Activated naive CD8-positive, alpha-beta T cell treated with anti-CD3 and anti-CD28 coated beads, Interleukin-2, amount 50 U/mL, for 24 hours (primary cell): ENCODE data around the gene CDH16.
"Not testable (repeated sequence)": the region's sequence is repeated elsewhere in the genome, so short reads cannot be mapped to it uniquely, and the experiment has no call there.

Experiments used
- ATAC-seq: fragments of 150-1000 bp; cut with Tn5 transposase; one replicate; pipeline ENCODE4 v1.10.0; 2021
- DNase-seq: peaks from one replicate; pipeline ENCODE4 v3.0.0; 2021
- H3K27ac Mint-ChIP-seq: one replicate; pipeline ENCODE4 v1.8.0; 2021; ENCODE audit warnings: mild to moderate bottlenecking, mixed read lengths
- H3K27me3 Mint-ChIP-seq: one replicate; pipeline ENCODE4 v1.8.0; 2021; ENCODE audit warnings: mixed read lengths
- H3K36me3 Mint-ChIP-seq: one replicate; pipeline ENCODE4 v1.8.0; 2021; ENCODE audit warnings: low read depth, mixed read lengths
- H3K4me1 Mint-ChIP-seq: one replicate; pipeline ENCODE4 v1.8.0; 2021; ENCODE audit warnings: mixed read lengths
- H3K4me3 Mint-ChIP-seq: one replicate; pipeline ENCODE4 v1.8.0; 2021; ENCODE audit warnings: mild to moderate bottlenecking, moderate library complexity, mixed read lengths
- H3K9me3 Mint-ChIP-seq: one replicate; pipeline ENCODE4 v1.8.0; 2021; ENCODE audit warnings: mixed read lengths

Gene CDH16

DNA sequence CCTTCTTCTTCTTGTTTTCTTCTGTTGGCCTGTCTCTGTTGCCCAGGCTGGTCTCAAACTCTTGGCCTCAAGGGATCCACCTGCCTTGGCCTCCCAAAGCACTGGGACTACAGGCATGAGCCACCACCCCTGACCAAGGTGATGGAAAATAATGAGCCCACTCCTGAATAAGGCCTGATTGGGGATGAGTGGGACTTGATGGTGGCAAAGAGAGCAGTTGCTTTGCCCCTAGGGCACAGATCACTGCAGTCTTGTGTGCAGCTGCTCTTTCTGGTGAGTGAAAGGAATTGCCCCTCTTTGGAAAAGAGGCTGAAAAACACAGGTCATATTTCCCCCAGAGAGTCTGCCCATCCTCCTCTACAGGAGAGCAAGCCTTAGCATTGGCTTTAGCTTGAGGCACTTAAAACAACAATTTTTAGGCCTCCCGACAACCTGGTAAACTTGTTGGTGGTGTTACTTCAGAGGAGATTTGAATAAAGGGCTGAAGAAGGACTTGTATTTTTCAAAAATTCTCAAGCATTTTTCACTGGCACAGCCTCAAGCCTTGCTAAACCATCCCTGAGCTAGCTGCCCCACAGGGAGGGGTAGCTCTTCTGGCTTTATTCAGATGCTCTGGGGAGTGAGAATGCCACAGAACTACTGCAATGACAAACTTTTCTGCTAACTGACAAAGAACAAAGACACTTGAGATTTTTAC lies 44.5 kb downstream of the CDH16 start:
- Mint-ChIP-seq H3K27ac (peak overlapping the region; percentile 88), H3K27me3 (peaks cover 2% of the 10 kb centered on the region), H3K9me3 (peaks cover 10% of the 10 kb centered on the region), H3K36me3 (peaks cover 10% of the 10 kb centered on the region), H3K4me3 (peak overlapping the region; percentile 30), H3K4me1 (peaks cover 62% of the 10 kb centered on the region)
- ATAC-seq = peak; percentile 14
- peak; percentile 27 for DNase-seq

- no peak for ATAC-seq
- H3K4me3 Mint-ChIP-seq = peak overlapping the region; percentile 81
Measured at GRCh38 chr16:66873685-66874055, 45.0 kb downstream of the CDH16 start.

DNA sequence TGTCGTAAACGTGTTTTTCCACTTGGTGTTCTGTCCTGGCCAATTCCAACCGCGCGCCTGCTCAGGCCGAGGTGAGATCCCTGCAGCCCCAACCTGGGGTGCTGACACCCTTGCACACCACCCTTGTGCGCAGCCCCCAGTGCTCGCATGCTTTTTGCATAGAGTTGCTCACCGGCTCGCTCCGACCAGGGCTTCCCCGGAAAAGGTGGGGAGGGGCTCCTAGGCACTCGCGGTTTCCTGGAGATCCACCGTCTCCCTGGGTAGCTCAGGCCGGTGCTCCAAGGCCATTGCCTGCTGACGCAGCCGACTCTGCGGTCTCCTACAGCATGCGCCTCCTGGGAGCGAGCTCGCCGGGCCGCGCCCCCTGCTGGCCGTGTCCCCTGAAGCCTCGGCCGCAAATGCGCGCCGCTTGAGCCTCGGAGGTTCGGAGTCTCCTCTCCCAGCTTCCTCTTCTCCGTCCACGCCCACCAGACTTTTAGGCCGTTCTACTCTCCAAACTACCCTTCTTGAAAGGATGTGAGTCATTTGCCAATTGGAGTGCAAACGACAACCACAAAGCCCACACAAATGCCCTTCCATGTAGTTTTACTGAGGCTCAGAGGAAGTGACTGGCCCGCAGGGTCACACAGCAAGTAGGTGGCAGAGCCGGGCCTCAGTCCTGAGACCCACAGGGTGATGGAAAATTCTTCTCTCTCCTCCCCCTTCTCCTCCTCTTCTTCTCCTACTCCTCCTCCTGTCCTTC lies 45.6 kb downstream of the CDH16 start:
- H3K4me3 Mint-ChIP-seq = peak overlapping the region; percentile 81
- H3K4me1 Mint-ChIP-seq = peaks cover 54% of the 10 kb centered on the region
- H3K9me3 Mint-ChIP-seq = peaks cover 10% of the 10 kb centered on the region
- DNase-seq (peak; percentile 97), ATAC-seq (peak; percentile 87)
- H3K27me3 Mint-ChIP-seq = peaks cover 2% of the 10 kb centered on the region
- peaks cover 8% of the 10 kb centered on the region for H3K36me3 Mint-ChIP-seq
- peak overlapping the region; percentile 85 for H3K27ac Mint-ChIP-seq

More at GRCh38 chr16:66873685-66874055, 45.0 kb downstream of the CDH16 start:
- peak overlapping the region; percentile 88 for H3K27ac Mint-ChIP-seq
- peaks cover 60% of the 10 kb centered on the region for H3K4me1 Mint-ChIP-seq
- H3K27me3 Mint-ChIP-seq = peaks cover 2% of the 10 kb centered on the region
- no peak for DNase-seq
- peaks cover 10% of the 10 kb centered on the region for H3K9me3 Mint-ChIP-seq
- peaks cover 10% of the 10 kb centered on the region for H3K36me3 Mint-ChIP-seq

DNA sequence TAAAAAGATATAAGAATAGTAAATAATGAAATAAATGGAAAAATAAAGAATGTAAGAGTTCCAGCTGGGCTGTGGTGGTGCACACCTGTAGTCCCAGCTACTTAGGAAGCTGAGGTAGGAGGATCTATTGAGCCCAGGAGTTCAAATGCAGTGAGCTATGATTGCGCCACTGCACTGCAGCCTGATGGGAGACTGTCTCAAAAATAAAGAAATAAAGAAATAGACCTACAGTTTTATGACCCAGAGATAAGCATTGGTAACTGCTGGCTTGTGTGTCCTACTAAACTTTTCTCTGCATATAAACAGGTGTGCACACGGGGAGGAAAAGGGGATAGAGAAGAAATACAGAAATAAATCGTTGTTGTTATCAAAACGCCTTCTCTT lies 46.1 kb downstream of the CDH16 start:
- DNase-seq (no peak), ATAC-seq (no peak)
- Mint-ChIP-seq H3K27ac (peak overlapping the region; percentile 85), H3K27me3 (peaks cover 4% of the 10 kb centered on the region), H3K9me3 (peaks cover 10% of the 10 kb centered on the region), H3K4me3 (peak overlapping the region; percentile 81), H3K4me1 (peaks cover 50% of the 10 kb centered on the region), H3K36me3 (peaks cover 5% of the 10 kb centered on the region)

DNA sequence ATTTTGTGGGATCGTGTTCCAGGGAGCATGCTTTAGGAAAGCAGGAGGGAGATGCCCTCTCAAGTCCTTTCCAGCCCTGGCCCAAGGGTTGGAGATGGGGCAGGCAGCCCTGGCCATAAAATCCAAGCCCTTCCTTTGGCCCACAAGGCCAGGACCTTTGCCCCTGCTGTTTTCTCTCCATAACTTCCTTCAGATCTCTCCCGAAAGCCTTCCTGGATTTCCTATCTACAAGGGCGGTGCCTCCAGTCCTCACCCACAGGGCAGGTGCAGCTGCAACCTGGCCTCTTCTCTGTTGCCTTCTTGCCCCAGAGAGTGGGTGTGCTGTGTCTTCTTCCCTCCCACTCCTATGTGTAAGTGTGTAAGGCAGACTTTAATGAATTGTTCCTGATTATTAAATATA lies 46.8 kb downstream of the CDH16 start:
- peak overlapping the region; percentile 17 for H3K4me3 Mint-ChIP-seq
- H3K4me1 Mint-ChIP-seq = peaks cover 47% of the 10 kb centered on the region
- ATAC-seq (no peak), DNase-seq (no peak)
- H3K27me3 Mint-ChIP-seq = peaks cover 4% of the 10 kb centered on the region
- no peak overlapping the region for H3K27ac Mint-ChIP-seq
- peaks cover 10% of the 10 kb centered on the region for H3K9me3 Mint-ChIP-seq
- H3K36me3 Mint-ChIP-seq = peaks cover 5% of the 10 kb centered on the region

GRCh38 chr16:66871363-66871762 lies 47.3 kb downstream of the CDH16 start:
- not testable (repeated sequence) for H3K27me3 Mint-ChIP-seq, DNase-seq

DNA sequence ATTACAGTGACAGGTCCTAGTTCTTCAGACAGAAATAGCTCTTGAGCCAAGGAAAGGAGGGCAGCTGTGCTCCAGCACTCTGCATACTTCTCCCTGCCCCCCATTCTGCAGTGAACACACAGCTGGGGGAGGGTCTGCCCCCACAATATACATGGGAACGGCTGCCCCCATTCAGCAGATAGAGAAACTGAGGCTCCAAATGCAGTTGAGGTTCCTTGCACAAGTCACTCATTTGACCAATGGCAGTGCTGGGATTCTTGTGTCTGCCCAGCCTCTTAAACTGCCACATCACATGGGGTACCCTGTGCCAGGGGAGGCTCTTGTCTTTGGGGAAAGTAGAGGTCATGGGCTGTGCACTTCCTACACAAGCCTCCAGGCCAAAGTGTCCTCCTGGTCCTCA lies 49.3 kb downstream of the CDH16 start:
- Mint-ChIP-seq H3K9me3 (no peaks in the 10 kb centered on the region), H3K4me1 (peaks cover 25% of the 10 kb centered on the region), H3K4me3 (no peak overlapping the region), H3K27me3 (peaks cover 4% of the 10 kb centered on the region), H3K36me3 (no peaks in the 10 kb centered on the region), H3K27ac (no peak overlapping the region)
- ATAC-seq (no peak), DNase-seq (no peak)

More at GRCh38 chr16:66871363-66871762, 47.3 kb downstream of the CDH16 start:
- not testable (repeated sequence) for H3K27ac Mint-ChIP-seq, H3K36me3 Mint-ChIP-seq, H3K9me3 Mint-ChIP-seq, H3K4me3 Mint-ChIP-seq, ATAC-seq
- peaks cover 43% of the 10 kb centered on the region for H3K4me1 Mint-ChIP-seq

- Mint-ChIP-seq H3K36me3 (no peaks in the 10 kb centered on the region), H3K4me1 (peaks cover 1% of the 10 kb centered on the region), H3K27me3 (peaks cover 2% of the 10 kb centered on the region), H3K4me3 (no peak overlapping the region), H3K9me3 (no peaks in the 10 kb centered on the region), H3K27ac (no peak overlapping the region)
- DNase-seq (no peak), ATAC-seq (no peak)
Measured at GRCh38 chr16:66863707-66864106, 55.0 kb downstream of the CDH16 start.

DNA sequence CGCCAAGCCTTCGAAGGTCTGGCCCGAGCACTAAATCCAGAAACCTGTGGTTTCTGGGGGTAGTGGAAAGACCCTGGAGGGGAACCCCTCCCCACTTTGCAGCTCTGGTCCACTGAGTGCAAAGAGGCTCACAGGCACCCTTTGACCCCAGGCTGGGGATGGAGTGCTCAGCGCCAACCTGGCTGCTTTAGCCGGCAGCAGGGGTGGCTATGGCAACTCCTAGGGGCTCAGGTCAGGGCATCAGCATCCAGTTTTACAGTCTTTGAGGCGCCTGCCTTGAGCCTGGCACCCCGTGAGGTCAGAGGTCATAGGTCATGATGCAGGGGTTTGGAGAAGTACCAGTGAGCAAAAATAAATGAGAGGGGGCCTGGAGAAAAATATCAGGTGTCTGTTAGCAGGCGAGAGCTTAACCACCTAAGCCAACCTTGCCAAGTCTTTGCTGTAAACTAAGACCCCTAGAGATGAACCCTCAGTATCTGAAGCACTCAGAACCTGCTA lies 56.6 kb downstream of the CDH16 start:
- H3K4me3 Mint-ChIP-seq = no peak overlapping the region
- ATAC-seq = no peak
- H3K9me3 Mint-ChIP-seq = no peaks in the 10 kb centered on the region
- H3K4me1 Mint-ChIP-seq = no peaks in the 10 kb centered on the region
- H3K27me3 Mint-ChIP-seq = no peaks in the 10 kb centered on the region
- H3K27ac Mint-ChIP-seq = no peak overlapping the region
- H3K36me3 Mint-ChIP-seq = no peaks in the 10 kb centered on the region
- no peak for DNase-seq

DNA sequence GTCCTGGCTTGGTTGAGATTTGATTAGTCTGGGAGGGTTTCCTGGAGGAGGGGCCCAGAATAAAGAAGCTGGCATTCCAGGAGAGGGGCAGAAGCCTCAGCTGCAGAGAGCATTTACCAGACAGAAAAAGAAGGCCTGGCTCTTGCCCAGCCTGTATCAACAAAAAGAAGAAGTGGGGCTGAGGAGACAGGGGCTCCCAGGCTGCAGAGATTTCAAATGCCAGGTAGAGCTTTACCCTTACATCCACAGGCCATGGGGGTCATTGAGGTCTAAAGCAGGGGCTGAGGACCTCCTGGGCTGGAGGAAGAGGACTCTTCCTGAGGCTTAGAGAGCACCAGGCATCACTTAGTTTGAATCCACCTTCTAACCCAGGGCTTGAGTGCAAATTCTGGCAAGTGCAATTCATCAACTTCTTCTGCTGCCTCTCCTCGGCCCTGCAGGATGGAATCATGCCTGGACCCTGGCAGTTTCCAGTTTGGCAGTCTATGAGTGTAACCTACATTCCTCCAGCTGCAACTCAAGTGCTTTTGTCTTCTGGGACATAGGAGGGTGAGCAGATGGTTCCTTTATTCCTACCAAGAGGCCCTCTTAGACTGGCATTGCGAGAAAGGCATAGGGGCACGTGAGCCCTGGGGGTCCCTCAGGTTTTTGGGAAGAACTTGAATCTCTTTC lies 59.2 kb downstream of the CDH16 start:
- no peaks in the 10 kb centered on the region for H3K9me3 Mint-ChIP-seq
- H3K4me1 Mint-ChIP-seq = no peaks in the 10 kb centered on the region
- no peaks in the 10 kb centered on the region for H3K36me3 Mint-ChIP-seq
- H3K4me3 Mint-ChIP-seq = no peak overlapping the region
- H3K27me3 Mint-ChIP-seq = no peaks in the 10 kb centered on the region
- H3K27ac Mint-ChIP-seq = no peak overlapping the region
- no peak for DNase-seq
- ATAC-seq = no peak

DNA sequence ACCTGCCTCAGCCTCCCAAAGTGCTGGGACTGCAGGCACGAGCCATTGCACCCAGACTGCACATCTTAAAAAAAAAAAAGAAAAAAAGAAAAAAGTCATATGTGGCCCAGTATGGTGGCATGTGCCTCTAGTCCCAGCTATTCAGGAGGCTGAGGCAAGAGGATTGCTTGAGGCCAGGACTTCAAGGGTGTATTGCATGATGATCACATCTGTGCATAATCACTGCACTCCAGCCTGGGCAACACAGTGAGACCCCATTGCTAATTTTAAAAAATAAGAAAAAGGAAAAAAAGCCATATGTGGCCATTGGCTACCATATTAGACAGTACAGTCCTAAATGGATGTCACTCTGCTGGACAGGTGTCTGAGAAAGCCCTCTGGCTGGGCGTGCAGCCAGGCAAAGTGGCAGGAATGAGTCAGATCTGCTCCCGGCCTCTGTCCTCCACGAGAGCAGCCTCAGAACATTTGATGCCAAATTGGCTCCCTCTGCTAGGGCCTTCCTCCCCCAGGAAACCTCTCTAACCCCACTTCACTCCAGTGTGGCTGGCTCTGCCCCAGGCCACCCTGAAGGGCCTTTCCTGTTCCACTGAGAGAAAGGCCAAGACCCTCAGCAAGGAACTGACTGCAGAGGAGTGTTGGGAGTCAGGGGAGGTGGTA lies 59.8 kb downstream of the CDH16 start:
- Mint-ChIP-seq H3K27ac (no peak overlapping the region), H3K4me3 (no peak overlapping the region), H3K9me3 (no peaks in the 10 kb centered on the region), H3K36me3 (no peaks in the 10 kb centered on the region), H3K27me3 (no peaks in the 10 kb centered on the region), H3K4me1 (no peaks in the 10 kb centered on the region)
- ATAC-seq (no peak), DNase-seq (no peak)
